Neutrophil (primary cell): Measurements from ENCODE around the gene SMARCB1.

Experiments used
- H3K27ac ChIP-seq: fragments of 200-600 bp; sonication (generic); 2 replicates; pipeline ENCODE4 v1.5.1; 2016; ENCODE audit warnings: mild to moderate bottlenecking, moderate library complexity
- H3K27me3 ChIP-seq: fragments of 200-600 bp; sonication (generic); 2 replicates; pipeline ENCODE4 v1.6.0; 2016; ENCODE audit warnings: mild to moderate bottlenecking
- H3K36me3 ChIP-seq: fragments of 200-600 bp; sonication (generic); 2 replicates; pipeline ENCODE4 v1.5.1; 2017
- H3K4me1 ChIP-seq, 2 experiments: fragments of 200-600 bp in 1 of 2; sonication (generic) in 1 of 2; 1 replicate in 1 of 2; 2 replicates in 1 of 2; pipeline versions ENCODE4 v1.5.1 to v1.6.1; 2013 to 2016; ENCODE audit warnings: low read depth in 1 of 2, low read length in 1 of 2, mild to moderate bottlenecking in 1 of 2, moderate library complexity in 1 of 2; ENCODE audit not compliant: control insufficient read depth in 1 of 2, insufficient read depth in 1 of 2
- H3K4me3 ChIP-seq, 2 experiments: fragments of 200-600 bp in 1 of 2; sonication (generic) in 1 of 2; 1 replicate in 1 of 2; 2 replicates in 1 of 2; pipeline ENCODE4 v1.5.1; 2013 to 2016; ENCODE audit warnings: low read depth in 1 of 2, low read length in 1 of 2, mild to moderate bottlenecking in 1 of 2, moderate library complexity in 1 of 2
- H3K9me3 ChIP-seq: fragments of 200-600 bp; sonication (generic); 2 replicates; pipeline ENCODE4 v1.5.1; 2016
- CTCF ChIP-seq: fragments of 200-600 bp; sonication (generic); IDR thresholded peaks from 2 replicates; pipeline ENCODE4 v1.5.1; 2016; ENCODE audit warnings: antibody characterized with exemption

The SMARCB1 gene

GRCh38 chr22:23842599-23842998 is 55.8 kb downstream of the SMARCB1 start:
- H3K36me3 ChIP-seq: no peaks in the 10 kb centered on the region
- no peak overlapping the region for H3K4me3 ChIP-seq
- no peaks in the 10 kb centered on the region for H3K9me3 ChIP-seq
- H3K4me1 ChIP-seq: peaks cover 14 to 21% of the 10 kb centered on the region in 2 experiments
- no peaks in the 10 kb centered on the region for H3K27me3 ChIP-seq
- no peak for TF ChIP-seq CTCF
- no peak overlapping the region for H3K27ac ChIP-seq

GRCh38 chr22:23844739-23845202 is 58.0 kb downstream of the SMARCB1 start:
- H3K36me3 ChIP-seq: no peaks in the 10 kb centered on the region
- H3K4me1 ChIP-seq: peaks cover 7 to 8% of the 10 kb centered on the region in 2 experiments
- no peak for TF ChIP-seq CTCF
- H3K27me3 ChIP-seq: peaks cover 7% of the 10 kb centered on the region
- H3K27ac ChIP-seq: no peak overlapping the region
- H3K9me3 ChIP-seq: no peaks in the 10 kb centered on the region
- H3K4me3 ChIP-seq: no peak overlapping the region

- Histone ChIP-seq H3K9me3 (no peaks in the 10 kb centered on the region), H3K4me3 (no peak overlapping the region), H3K27me3 (peaks cover 13% of the 10 kb centered on the region), H3K4me1 (peaks cover 7 to 8% of the 10 kb centered on the region in 2 experiments), H3K27ac (no peak overlapping the region), H3K36me3 (no peaks in the 10 kb centered on the region)
- no peak for TF ChIP-seq CTCF
These were observed 58.7 kb downstream of the SMARCB1 start for GRCh38 chr22:23845265-23846080.

- H3K4me3 ChIP-seq: no peak overlapping the region
- no peaks in the 10 kb centered on the region for H3K9me3 ChIP-seq
- H3K27ac ChIP-seq: no peak overlapping the region
- H3K36me3 ChIP-seq: no peaks in the 10 kb centered on the region
- TF ChIP-seq CTCF: no peak
- peaks cover 7 to 8% of the 10 kb centered on the region in 2 experiments for H3K4me1 ChIP-seq
- H3K27me3 ChIP-seq: peaks cover 19% of the 10 kb centered on the region
These were observed 59.3 kb downstream of the SMARCB1 start for GRCh38 chr22:23846081-23846469.

- no peak overlapping the region for H3K27ac ChIP-seq
- TF ChIP-seq CTCF: no peak
These were observed 60.6 kb downstream of the SMARCB1 start for GRCh38 chr22:23847310-23847920.

More at GRCh38 chr22:23847310-23847920, 60.6 kb downstream of the SMARCB1 start:
- H3K36me3 ChIP-seq: no peaks in the 10 kb centered on the region
- H3K4me1 ChIP-seq: peaks cover 7 to 8% of the 10 kb centered on the region in 2 experiments
- H3K27me3 ChIP-seq: peaks cover 22% of the 10 kb centered on the region
- no peaks in the 10 kb centered on the region for H3K9me3 ChIP-seq
- H3K4me3 ChIP-seq: no peak overlapping the region
